NCI-H2227 (cell line): ENCODE measurements around the gene SLC2A4.
"Not testable (repeated sequence)": the region's sequence is repeated elsewhere in the genome, so short reads cannot be mapped to it uniquely, and the experiment has no call there.

ENCODE experiments used
- DNase-seq: peaks from one replicate; lab custom pipeline; 2025; ENCODE audit not compliant: unreplicated experiment; lab: John Stamatoyannopoulos, UW

The SLC2A4 gene

GRCh38 chr17:7322520-7323194, 41.1 kb downstream of the SLC2A4 start:
- DNase-seq: no peak

DNA sequence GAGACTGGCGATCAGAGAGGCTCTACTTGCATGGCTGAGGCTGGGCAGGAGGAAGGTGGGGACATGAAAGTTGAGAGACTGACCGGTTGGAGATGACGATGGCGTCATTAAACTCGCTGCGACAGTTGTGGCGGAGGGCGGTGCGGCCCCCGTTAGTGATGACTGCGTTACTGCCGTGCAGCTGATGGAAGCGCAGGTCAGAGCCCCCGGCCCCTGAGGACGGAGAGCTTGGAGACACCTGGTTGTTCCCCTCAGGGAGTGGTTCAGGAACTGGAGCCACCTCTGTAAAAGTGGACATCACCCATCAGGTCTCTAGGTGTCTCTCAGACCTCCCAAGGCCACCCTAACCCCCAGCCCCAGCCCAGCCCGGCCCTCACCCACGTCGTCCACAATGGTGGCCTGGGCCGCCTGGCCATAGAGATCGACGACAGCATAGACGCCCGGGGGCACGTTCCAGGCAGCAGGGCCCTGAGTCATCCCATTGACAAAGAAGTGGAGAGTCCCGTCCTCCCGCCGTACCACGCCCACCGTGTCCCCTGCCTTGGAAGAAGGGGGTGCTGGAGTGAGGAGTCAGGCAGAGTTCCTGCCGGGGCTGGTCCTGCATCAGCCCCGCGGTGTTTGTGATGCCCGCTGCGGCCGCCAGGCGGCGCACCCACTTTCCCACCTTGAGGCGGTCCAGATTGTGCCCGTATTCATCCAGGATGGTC, 42.4 kb downstream of the SLC2A4 start:
- peak; percentile 65 for DNase-seq

DNA sequence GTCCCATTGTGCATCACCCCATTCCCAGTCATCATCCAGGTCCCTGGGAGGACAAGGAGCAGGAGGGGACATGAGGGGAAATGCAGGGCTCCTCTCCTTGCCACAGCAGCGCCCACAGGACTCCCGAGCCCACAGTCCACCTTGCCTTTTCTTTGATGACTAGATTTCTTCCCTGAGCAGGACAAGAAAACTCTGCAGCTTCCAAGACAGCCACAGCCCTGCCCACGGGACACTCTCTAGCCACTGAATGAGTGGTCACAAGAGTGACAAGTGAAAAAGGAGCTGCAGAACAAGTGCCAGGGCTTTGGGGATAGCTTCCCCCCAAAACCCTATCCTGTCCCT, 42.9 kb downstream of the SLC2A4 start:
- DNase-seq: no peak

DNA sequence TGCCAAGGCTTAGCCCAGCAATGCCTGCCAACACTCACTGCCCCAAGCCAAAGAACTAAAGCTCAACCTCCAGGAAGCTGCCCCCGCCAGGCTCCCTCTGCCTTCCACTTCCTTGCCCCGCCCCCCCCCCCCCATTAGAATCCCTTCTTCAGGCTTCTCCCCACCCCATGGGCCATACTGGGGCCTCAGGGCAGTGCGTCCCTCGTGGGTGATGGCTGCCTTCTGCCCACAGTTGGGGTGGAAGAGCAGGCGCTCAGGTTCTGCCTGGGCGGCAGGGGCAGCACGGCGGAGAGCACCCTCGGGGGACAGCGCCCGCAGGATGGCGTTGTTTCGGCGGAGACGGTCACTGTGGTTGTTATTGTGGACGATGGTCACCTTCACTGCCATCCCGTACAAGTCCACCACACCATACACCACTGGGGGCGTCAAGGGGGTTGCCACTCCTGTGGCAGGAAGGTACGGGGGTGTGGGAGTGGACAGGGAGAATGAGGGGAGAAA, 43.6 kb downstream of the SLC2A4 start:
- DNase-seq: no peak

DNA sequence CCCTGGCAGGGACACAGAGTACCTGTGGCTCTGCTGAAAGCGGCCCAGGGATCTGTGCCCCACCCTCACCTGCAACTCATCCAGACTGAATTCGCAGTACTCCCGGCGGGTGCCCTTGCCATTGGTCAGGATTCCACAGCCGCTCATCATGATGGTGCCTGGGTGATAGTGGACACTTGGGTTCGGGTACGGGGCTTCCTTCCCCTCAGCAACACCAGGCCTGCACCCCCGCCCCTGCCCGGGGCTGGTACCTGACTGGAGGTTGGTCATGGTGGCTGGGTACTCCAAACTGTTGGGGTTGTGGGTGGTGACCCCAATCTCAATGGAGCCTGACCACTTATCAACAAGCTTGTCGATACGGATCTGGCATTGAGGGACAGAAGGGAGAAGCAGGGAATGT, 44.7 kb downstream of the SLC2A4 start:
- no peak for DNase-seq

GRCh38 chr17:7327056-7327455, 45.5 kb downstream of the SLC2A4 start:
- DNase-seq: no peak

DNA sequence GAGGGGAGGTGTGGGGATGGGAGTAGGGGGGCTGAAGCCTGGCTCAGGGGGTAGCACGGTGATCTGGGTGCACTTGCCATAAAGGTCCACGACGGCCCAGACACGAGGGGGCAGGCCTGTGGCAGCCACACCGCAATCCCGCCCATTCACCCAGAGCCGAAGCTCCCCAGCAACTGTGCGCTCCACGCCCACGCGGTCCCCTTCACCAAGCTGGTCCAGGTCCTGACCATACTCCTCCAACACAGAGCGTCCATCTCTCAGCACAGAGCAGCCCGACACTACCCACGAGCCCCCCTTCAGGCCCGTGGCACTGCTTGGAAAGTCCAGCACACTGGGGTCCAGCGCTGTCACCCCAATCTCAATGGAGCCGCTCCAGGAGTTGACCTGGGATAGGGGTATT, 46.0 kb downstream of the SLC2A4 start:
- DNase-seq: no peak

DNA sequence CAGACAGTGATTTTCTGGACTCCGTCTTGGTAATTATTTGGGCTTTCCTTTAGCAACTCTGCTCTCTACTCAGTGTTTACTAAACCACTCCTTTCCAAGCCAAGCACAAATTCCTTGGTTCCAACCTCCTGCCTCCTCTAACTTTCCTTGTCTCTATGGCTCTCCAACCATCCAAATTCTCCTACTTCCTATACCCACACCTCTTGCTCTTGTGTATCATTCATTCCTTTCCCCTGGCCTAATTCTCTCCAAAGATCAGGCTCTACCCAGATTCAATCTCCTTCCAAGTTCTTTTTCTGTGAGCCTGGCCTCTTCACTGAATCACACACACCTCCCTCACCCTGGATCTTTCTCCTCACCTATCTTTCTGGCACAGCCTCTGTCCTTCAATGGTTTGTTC, 46.5 kb downstream of the SLC2A4 start:
- no peak for DNase-seq

DNA sequence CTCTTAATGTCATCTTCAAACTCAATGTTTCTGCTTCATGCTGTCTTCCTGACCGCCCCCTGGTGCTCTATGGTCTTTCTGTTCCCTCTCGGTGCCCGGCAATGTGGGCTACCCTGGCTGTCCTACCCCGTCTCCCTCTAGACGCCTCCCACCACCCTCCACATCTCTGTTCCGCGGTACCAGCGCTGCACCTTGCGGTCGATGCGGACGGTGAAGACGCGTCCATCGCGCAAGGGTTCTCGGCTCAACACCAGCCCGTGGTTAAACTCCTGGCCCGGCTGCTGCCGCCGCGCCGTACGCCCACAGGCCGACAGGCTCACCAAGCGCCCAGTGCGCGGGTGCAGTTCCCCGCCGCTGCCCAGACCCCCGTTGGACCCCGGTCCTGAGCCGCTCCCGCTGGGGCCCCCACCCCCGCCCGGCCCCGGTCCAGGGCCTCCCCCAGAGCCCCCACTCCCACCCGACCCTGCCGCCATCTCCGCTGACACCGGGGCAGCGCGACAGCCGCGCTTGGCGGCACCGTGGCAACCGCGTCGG, 47.4 kb downstream of the SLC2A4 start, which contains the start of gene NEURL4:
NEURL4 (minus strand) TSS at position 496 of the 534 bp plus-strand sequence; CDS start at position 473, 23 bp downstream.
- peak; percentile 53 for DNase-seq

DNA sequence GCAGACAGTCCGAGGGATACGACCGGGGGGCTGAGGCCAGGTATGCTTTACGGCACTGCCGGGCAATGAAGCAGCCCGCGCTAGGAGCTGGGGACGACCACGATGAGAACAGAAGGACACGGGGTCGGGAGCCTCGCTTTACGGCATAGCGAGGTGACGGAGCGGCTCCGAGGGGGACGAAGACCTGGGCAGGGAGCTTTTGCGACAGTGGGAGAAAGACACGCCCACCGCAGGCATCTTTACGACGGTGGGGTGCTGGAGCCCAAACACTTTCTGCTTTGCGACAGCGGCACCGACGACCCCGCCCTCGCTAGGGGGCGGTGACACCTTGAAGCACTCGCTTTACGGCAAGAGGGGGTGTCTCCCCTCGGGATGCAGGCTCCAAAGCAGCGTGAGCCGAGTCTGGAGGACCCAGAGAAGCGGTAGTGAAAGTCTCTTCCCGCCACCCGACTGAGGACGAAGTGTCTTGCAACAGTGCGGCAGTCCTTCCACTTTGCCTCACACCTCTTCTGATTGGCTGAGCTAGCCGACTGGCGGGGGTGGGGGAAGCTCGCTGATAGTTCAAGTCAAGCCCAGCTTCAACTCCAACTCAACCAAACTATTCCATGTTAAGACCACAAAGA, 48.0 kb downstream of the SLC2A4 start:
- peak; percentile 98 for DNase-seq

DNA sequence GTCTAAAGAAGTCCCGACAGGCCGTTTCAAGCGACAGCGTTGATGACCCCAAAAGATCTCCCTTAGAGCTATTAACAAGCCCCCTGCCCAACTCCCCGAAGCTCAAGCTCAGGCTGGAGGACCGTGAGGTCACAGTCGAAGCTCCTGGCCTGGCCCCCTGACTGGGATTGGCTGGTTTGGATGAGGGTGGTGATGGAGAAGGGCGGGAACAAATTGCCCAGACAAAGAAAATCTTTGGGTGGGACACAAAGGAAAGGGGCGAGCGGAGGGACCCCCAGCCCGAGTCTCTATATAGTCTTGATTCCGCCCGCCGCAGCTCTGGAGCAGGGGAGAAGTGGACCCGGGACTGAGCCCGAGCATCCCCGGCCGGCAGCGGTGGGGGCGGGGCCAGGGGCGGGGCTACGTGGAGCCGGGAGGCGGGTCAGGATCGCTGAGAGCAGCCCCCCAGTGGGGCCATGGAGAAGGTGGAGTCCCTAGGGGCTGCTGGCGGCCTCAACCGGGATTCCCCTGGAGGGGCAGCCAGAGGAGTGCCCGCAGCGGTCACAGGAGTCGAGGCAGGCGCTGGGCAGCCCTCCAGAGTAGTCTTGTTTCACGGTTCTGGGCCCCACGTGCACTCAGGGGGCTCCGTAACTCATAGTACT, 48.6 kb downstream of the SLC2A4 start:
- peak; percentile 85 for DNase-seq

GRCh38 chr17:7330638-7331015, 49.1 kb downstream of the SLC2A4 start:
- DNase-seq: no peak

DNA sequence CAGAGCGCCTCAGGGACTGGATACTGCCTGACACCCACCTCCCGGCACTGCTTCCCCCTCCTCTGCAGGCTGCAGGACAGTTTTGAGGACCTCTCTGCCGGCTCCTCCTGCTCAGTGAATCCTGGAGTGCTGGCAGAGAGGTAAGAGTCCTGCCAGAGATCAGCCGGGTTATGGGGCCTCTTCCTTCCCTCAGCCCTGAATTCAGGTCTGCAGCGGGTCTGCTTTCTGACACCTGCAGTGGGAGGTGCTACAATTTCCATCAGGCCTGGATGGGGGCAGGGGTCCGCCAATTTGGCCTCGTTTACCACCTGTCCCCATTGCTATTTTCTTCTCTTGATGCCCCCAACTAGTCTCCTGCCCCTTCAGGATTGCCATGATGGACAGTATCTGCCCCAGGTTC, 50.6 kb downstream of the SLC2A4 start:
- no peak for DNase-seq

GRCh38 chr17:7332600-7333069, 51.1 kb downstream of the SLC2A4 start:
- not testable (repeated sequence) for DNase-seq

DNA sequence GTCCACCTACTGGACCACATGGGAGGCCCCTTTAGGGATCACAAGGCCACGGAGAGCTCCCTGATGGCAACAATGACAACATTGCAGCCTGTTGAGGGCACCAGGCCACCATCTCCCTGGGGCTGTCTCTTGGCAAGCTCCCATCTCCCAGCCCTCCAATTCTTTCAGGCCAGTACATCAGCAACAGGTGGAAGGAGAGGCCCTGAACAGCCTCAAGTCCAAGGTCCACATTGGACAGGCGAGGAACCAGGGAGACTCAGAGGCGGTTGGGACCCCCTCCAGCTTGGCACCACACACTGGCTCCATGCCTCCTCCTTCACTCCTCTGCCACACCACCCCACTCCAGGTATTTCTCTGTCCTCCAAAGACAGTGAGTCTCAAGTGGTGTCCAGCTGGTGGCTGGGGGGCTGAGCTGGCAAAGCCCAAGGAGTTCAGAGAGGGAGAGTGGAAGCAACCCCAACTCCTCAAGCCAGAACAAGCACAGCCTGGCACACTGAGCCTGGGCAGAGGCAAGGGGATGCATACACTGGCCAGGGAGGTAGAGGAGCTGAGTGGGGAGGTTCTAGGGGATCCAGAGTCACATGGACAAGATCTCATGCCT, 53.5 kb downstream of the SLC2A4 start:
- no peak for DNase-seq

DNA sequence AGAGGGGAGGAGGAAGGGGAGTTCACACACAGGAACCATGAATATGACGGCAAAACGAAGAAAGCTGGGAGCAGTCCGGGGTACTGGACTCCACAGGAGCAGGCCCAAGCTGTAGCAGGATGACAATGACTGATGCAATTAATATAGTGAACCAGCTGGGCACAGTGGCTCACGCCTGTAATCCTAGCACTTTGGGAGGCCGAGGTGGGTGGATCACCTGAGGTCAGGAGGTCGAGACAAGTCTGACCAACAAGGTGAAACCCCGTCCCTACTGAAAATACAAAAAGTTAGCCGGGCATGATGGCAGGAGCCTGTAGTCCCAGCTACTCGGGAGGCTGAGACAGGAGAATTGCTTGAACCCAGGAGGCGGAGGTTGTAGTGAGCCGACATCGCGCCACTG, 54.2 kb downstream of the SLC2A4 start:
- DNase-seq: not testable (repeated sequence)

GRCh38 chr17:7336240-7337175, 55.0 kb downstream of the SLC2A4 start, which contains the start of gene ACAP1:
ACAP1 (plus strand) TSS chr17:7336529; CDS start chr17:7336735, 206 bp downstream.
- DNase-seq: no peak

DNA sequence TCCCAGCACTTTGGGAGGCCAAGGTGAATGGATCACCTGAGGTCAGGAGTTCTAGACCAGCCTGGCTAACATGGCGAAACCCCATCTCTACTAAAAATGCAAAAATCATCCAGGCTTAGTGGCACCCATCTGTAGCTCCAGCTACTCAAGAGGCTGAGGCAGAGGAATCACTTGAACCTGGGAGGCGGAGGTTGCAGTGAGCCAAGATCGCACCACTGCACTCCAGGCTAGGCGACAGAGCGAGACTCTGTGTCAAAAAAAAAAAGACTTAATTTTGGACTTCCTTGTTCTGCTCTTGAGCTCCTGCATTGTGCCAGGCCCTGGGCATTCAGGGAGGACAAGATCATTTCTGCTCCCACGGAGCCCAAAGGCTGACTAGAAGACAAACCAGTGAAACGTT, 56.1 kb downstream of the SLC2A4 start:
- not testable (repeated sequence) for DNase-seq
